H1 (cell line): Measurements from ENCODE around the gene MEF2C. TPM values are rescaled to one million over a fixed set of nuclear protein-coding genes. Genes with fewer than 3 reads are reported as not detected.

ENCODE experiments used
- polyA plus RNA-seq, 7 experiments: library from polyadenylated mRNA; depleted of rRNA in 3 of 7; stranded (reverse) in 5 of 7; unstranded in 2 of 7; fragments of >200 nt in 5 of 7; fragments of 200-250 nt in 2 of 7; gene quantifications; 1 replicate in 5 of 7; 2 replicates in 1 of 7; 4 replicates in 1 of 7; pipeline versions ENCODE4 v1.2.1 to v1.2.3, GENCODE V29; 2011 to 2013; ENCODE audit warnings: missing spikeins in 2 of 7, mixed read lengths in 2 of 7
- total RNA-seq: library from RNA; stranded (reverse); fragmentation: NEBNext Ultra II Directional; extraction: Animal tissue kit (Norgen Biotek cat#: 25700); gene quantifications from 2 replicates; pipeline ENCODE4 v1.2.1, GENCODE V29; 2021
- TF ChIP-seq, protein P1 (sequence below): fragments of 300-600 bp; sonication (generic); IDR thresholded peaks from 2 replicates; pipeline ENCODE4 v1.7.1; 2012; ENCODE audit warnings: low read length, moderate library complexity, mild to moderate bottlenecking, inconsistent platforms; ENCODE audit not compliant: insufficient replicate concordance

The MEF2C gene
- total and polyA plus RNA-seq, 2 of the 8 experiments (the other 6 are each of a cell fraction or from before 2014, with no cell fraction given): 0.59 to 0.99 TPM

DNA sequence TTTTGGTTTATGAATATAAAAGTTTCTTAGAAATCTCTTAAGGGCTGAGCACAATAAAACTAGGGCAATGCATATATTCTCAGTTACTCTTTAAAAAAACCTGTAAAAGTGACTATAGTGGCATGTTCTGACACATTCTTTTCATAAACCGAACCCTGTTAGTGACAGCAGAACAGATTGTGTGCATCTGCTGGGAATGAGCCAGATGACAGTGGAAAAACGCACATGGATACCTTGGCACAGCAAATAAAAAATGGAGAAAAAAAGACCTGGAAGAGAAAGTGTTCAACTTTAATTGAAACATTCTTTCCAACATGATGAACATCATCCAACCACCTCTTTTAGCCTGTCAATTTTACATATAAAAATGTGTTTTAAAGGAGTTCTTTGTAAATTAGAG is 12.7 kb downstream of the MEF2C start (continued):
- TF ChIP-seq, protein P1, sequence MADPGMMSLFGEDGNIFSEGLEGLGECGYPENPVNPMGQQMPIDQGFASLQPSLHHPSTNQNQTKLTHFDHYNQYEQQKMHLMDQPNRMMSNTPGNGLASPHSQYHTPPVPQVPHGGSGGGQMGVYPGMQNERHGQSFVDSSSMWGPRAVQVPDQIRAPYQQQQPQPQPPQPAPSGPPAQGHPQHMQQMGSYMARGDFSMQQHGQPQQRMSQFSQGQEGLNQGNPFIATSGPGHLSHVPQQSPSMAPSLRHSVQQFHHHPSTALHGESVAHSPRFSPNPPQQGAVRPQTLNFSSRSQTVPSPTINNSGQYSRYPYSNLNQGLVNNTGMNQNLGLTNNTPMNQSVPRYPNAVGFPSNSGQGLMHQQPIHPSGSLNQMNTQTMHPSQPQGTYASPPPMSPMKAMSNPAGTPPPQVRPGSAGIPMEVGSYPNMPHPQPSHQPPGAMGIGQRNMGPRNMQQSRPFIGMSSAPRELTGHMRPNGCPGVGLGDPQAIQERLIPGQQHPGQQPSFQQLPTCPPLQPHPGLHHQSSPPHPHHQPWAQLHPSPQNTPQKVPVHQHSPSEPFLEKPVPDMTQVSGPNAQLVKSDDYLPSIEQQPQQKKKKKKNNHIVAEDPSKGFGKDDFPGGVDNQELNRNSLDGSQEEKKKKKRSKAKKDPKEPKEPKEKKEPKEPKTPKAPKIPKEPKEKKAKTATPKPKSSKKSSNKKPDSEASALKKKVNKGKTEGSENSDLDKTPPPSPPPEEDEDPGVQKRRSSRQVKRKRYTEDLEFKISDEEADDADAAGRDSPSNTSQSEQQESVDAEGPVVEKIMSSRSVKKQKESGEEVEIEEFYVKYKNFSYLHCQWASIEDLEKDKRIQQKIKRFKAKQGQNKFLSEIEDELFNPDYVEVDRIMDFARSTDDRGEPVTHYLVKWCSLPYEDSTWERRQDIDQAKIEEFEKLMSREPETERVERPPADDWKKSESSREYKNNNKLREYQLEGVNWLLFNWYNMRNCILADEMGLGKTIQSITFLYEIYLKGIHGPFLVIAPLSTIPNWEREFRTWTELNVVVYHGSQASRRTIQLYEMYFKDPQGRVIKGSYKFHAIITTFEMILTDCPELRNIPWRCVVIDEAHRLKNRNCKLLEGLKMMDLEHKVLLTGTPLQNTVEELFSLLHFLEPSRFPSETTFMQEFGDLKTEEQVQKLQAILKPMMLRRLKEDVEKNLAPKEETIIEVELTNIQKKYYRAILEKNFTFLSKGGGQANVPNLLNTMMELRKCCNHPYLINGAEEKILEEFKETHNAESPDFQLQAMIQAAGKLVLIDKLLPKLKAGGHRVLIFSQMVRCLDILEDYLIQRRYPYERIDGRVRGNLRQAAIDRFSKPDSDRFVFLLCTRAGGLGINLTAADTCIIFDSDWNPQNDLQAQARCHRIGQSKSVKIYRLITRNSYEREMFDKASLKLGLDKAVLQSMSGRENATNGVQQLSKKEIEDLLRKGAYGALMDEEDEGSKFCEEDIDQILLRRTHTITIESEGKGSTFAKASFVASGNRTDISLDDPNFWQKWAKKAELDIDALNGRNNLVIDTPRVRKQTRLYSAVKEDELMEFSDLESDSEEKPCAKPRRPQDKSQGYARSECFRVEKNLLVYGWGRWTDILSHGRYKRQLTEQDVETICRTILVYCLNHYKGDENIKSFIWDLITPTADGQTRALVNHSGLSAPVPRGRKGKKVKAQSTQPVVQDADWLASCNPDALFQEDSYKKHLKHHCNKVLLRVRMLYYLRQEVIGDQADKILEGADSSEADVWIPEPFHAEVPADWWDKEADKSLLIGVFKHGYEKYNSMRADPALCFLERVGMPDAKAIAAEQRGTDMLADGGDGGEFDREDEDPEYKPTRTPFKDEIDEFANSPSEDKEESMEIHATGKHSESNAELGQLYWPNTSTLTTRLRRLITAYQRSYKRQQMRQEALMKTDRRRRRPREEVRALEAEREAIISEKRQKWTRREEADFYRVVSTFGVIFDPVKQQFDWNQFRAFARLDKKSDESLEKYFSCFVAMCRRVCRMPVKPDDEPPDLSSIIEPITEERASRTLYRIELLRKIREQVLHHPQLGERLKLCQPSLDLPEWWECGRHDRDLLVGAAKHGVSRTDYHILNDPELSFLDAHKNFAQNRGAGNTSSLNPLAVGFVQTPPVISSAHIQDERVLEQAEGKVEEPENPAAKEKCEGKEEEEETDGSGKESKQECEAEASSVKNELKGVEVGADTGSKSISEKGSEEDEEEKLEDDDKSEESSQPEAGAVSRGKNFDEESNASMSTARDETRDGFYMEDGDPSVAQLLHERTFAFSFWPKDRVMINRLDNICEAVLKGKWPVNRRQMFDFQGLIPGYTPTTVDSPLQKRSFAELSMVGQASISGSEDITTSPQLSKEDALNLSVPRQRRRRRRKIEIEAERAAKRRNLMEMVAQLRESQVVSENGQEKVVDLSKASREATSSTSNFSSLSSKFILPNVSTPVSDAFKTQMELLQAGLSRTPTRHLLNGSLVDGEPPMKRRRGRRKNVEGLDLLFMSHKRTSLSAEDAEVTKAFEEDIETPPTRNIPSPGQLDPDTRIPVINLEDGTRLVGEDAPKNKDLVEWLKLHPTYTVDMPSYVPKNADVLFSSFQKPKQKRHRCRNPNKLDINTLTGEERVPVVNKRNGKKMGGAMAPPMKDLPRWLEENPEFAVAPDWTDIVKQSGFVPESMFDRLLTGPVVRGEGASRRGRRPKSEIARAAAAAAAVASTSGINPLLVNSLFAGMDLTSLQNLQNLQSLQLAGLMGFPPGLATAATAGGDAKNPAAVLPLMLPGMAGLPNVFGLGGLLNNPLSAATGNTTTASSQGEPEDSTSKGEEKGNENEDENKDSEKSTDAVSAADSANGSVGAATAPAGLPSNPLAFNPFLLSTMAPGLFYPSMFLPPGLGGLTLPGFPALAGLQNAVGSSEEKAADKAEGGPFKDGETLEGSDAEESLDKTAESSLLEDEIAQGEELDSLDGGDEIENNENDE: no peak
- TF ChIP-seq, all 59 proteins: peak for 0
